A673 (cell line): ENCODE measurements around the gene ZNF385C. TPM values are rescaled to one million over a fixed set of nuclear protein-coding genes. Genes with fewer than 3 reads are reported as not detected.

ENCODE experiments used
- BruUV-seq: library from RNA; stranded (reverse); fragments of 400-500 nt; replicated peaks from 2 replicates; lab custom pipeline; 2021; lab: Mats Ljungman, UMichigan
- CTCF ChIA-PET: fragments of 300-600 bp; sonication (Branson Sonifier 250); formaldehyde crosslinking; loops from one replicate; lab custom pipeline; 2022; ENCODE audit warnings: antibody characterized with exemption; lab: Charles Lee
- POLR2A ChIA-PET: fragments of 300-600 bp; sonication (Branson Sonifier 250); formaldehyde crosslinking; loops from one replicate; lab custom pipeline; 2022; ENCODE audit warnings: antibody characterized with exemption; ENCODE audit not compliant: low non-redundant PET; lab: Charles Lee
- DNase-seq: peaks from one replicate; pipeline ENCODE4 v3.0.0-alpha.2; 2015; ENCODE audit warnings: low spot score
- H3K27ac ChIP-seq: fragments of 200-600 bp; sonication (generic); 2 replicates; pipeline ENCODE4 v1.5.1; 2016; ENCODE audit warnings: mixed run types, low read depth, mild to moderate bottlenecking, mixed read lengths, antibody characterized with exemption, low read length; ENCODE audit not compliant: poor library complexity, severe bottlenecking
- H3K27me3 ChIP-seq: fragments of 200-600 bp; sonication (generic); replicated peaks from 2 replicates; pipeline ENCODE4 v1.6.1; 2017; ENCODE audit warnings: mixed run types, low read depth, mild to moderate bottlenecking, mixed read lengths, antibody characterized with exemption, low read length; ENCODE audit not compliant: insufficient read depth, poor library complexity
- H3K36me3 ChIP-seq: fragments of 200-600 bp; sonication (generic); 2 replicates; pipeline ENCODE4 v1.6.1; 2016; ENCODE audit warnings: mixed run types, mild to moderate bottlenecking, mixed read lengths, antibody characterized with exemption, low read length; ENCODE audit not compliant: insufficient read depth, poor library complexity, severe bottlenecking
- H3K4me1 ChIP-seq: fragments of 200-600 bp; sonication (generic); 2 replicates; pipeline ENCODE4 v1.6.1; 2017; ENCODE audit warnings: mixed run types, mild to moderate bottlenecking, mixed read lengths, antibody characterized with exemption, low read length; ENCODE audit not compliant: insufficient read depth, poor library complexity, severe bottlenecking
- H3K4me3 ChIP-seq: fragments of 200-600 bp; sonication (generic); 2 replicates; pipeline ENCODE4 v1.5.1; 2016; ENCODE audit warnings: low read depth, mixed run types, mild to moderate bottlenecking, mixed read lengths, low read length; ENCODE audit not compliant: poor library complexity, severe bottlenecking
- H3K9me3 ChIP-seq: fragments of 200-600 bp; sonication (generic); 2 replicates; pipeline ENCODE4 v1.6.1; 2016; ENCODE audit warnings: mixed run types, low read depth, mild to moderate bottlenecking, mixed read lengths, antibody characterized with exemption, low read length; ENCODE audit not compliant: poor library complexity, severe bottlenecking
- EZH2 ChIP-seq: fragments of 200-600 bp; sonication (generic); IDR thresholded peaks from 2 replicates; pipeline ENCODE4 v1.6.1; 2017; ENCODE audit warnings: borderline replicate concordance, low read depth, mild to moderate bottlenecking, mixed read lengths, antibody characterized with exemption, low read length; ENCODE audit not compliant: poor library complexity, severe bottlenecking
- intact Hi-C: fragments of 100-400 bp; cut with micrococcal nuclease; formaldehyde crosslinking; loops from one replicate; pipeline ENCODE4 v1.10.0; 2022; ENCODE audit not compliant: unreplicated experiment
- total RNA-seq: library from RNA; stranded (reverse); gene quantifications from 2 replicates; pipeline ENCODE4 v1.2.3, GENCODE V29; 2021
- TF ChIP-seq, protein P1 (sequence below): fragments of 300-800, 200-600 bp; sonication (generic); conservative IDR thresholded peaks from 2 replicates; pipeline ENCODE4 v1.5.1; 2017; ENCODE audit warnings: low read depth, mild to moderate bottlenecking, antibody characterized with exemption, low read length, moderate library complexity, mixed read lengths

Gene ZNF385C
- total RNA-seq, 1 experiment from 2014 or later: 0.17 TPM

DNA sequence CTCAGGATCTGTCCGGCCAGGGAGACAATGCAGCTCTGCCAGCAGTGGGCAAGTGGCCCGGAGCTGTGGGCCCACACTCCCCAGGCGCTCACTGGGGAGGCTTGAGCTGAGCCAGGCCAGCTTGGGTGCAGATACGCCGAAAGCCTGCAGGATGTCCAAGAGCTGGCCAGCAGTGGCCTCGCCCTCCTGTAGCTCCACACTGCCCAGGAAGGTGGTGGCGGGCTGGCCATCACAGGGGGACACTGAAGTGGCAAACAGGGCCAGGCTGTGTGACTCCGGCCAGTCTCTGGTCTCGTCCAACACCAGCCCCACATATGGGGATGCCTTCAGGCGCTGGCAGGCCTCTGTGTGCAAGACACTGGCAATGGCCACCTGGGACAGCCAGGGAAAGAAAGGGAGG, 57.5 kb downstream of the ZNF385C start:
- Histone ChIP-seq H3K27me3 (no peaks in the 10 kb centered on the region), H3K9me3 (no peaks in the 10 kb centered on the region), H3K4me1 (no peaks in the 10 kb centered on the region), H3K4me3 (no peak overlapping the region), H3K36me3 (no peaks in the 10 kb centered on the region), H3K27ac (no peak overlapping the region)
- POLR2A ChIA-PET: no interaction called here
- TF ChIP-seq EZH2: no peak
- BruUV-seq: no TSS peak
- no peak for DNase-seq
- CTCF ChIA-PET: no interaction called here
- intact Hi-C loops: no loop called here

DNA sequence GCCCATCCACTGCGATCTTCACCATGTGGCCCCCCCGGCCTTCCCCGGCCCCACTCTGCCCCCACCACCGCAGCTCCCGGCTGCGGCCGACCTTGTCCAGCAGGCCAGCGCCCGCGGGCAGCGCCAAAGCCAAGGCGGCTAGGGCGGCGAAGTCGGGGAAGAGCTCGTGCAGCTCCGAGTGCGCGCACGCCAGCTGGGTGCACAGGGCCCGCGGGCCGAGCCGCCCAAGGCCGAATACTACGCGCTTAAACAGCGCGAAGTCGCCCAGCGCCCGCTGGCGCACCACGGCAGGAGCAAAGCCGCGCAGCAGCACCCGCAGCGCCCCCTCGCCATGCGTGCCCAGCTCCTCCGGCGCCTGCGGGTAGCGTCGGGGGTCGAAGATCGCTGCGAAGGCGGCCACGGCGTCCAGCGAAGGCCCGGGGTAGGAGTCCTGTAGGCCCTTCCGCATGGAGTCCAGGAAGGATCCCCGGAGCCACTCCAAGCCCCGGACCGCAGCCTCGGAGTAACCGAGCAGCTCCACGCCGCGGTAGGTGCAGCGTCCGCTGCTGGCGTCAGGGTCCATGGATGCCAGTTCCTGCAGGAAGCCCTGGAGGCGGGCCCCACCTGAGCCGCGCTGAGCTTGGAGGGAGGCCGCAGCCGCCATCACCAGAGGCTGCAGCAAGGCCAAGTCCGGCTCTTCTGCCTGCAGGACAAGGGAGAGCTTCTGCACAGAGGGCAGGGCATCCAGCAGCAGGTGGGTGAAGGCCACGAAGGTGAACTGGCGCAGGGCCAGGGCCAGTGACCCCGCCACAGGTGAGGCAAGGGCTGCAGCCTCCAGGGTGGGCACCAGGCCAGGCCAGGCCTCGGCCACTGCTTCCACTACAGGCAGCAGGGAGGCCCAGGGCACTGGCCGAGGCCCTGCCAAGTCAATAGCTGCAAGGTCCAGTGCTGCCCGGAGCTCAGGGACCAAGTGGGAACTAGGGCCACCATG, 58.2 kb downstream of the ZNF385C start:
- intact Hi-C loops: no loop called here
- POLR2A ChIA-PET: no interaction called here
- BruUV-seq: no TSS peak
- TF ChIP-seq, protein P1, sequence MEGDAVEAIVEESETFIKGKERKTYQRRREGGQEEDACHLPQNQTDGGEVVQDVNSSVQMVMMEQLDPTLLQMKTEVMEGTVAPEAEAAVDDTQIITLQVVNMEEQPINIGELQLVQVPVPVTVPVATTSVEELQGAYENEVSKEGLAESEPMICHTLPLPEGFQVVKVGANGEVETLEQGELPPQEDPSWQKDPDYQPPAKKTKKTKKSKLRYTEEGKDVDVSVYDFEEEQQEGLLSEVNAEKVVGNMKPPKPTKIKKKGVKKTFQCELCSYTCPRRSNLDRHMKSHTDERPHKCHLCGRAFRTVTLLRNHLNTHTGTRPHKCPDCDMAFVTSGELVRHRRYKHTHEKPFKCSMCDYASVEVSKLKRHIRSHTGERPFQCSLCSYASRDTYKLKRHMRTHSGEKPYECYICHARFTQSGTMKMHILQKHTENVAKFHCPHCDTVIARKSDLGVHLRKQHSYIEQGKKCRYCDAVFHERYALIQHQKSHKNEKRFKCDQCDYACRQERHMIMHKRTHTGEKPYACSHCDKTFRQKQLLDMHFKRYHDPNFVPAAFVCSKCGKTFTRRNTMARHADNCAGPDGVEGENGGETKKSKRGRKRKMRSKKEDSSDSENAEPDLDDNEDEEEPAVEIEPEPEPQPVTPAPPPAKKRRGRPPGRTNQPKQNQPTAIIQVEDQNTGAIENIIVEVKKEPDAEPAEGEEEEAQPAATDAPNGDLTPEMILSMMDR: no peak
- no peak for TF ChIP-seq EZH2
- no peak overlapping the region for H3K4me3 ChIP-seq
- no peak overlapping the region for H3K27ac ChIP-seq
- CTCF ChIA-PET: interaction anchor here (0.5 kb wide), 1 partner anchor 45 kb away, joined by 3 read pairs; no protein-coding TSS in a partner anchor
- DNase-seq: no peak
- H3K36me3 ChIP-seq: no peaks in the 10 kb centered on the region
- H3K27me3 ChIP-seq: no peaks in the 10 kb centered on the region
- H3K4me1 ChIP-seq: no peaks in the 10 kb centered on the region
- H3K9me3 ChIP-seq: no peaks in the 10 kb centered on the region

DNA sequence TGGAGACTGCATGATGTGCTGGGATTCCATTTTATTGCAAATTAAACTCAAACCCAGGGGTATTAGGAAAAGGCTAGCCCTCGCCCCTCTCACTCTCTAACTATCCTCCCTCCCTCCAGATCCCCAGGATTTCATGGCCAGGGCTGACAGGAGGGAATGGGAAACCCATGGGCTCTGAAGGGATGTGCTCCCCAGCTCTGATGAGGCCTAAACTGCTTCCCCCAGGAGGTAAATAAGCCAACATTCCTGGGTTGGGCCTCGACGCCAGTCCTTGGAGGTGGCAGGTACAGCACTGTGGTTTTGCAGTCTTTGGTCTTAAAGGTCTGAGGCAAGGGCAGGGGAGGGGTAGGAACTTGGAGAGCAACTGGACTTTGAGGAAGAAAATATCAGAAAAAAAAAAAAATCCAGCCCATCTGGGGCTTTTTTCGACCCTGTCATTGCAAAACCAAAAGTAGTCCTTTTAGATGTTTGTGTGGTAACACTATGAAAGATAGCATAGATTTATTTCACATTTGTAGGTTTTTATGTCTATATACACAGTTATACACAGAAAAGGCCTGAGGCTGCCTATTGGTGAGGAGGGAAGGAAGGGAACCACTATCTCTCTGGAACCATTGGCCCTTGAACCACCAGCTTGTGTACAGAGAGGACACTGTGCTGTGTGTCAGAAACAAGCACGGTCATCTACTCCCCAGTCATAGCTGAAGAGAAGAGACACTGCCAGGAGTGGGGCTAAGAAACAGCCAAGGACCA, 59.9 kb downstream of the ZNF385C start:
- intact Hi-C loops: no loop called here
- Histone ChIP-seq H3K36me3 (no peaks in the 10 kb centered on the region), H3K27me3 (no peaks in the 10 kb centered on the region), H3K9me3 (no peaks in the 10 kb centered on the region), H3K4me1 (no peaks in the 10 kb centered on the region), H3K4me3 (no peak overlapping the region), H3K27ac (no peak overlapping the region)
- TF ChIP-seq, protein P1: no peak
- no peak for TF ChIP-seq EZH2
- BruUV-seq: no TSS peak
- POLR2A ChIA-PET: no interaction called here
- no peak for DNase-seq
- CTCF ChIA-PET: no interaction called here
